ENCODE measurements around the gene PIK3R4.

- TF ChIP-seq POLR2A (IDR thresholded peaks at IDR 0.05) (no peak), CTCF (IDR thresholded peaks at IDR 0.05) (no peak)
Observed at GRCh38 chr3:130700541-130700940, 46.1 kb downstream of the PIK3R4 start.
